Small intestine (tissue), 7 donors: Measurements from ENCODE around the gene BRIP1. TPM values are rescaled to one million over a fixed set of nuclear protein-coding genes. Genes with fewer than 3 reads are reported as not detected.
"Not testable (repeated sequence)": the region's sequence is repeated elsewhere in the genome, so short reads cannot be mapped to it uniquely, and the experiment has no call there.

Experiments used
- DNase-seq, 2 donors: peaks; one replicate each; pipeline versions ENCODE4 v3.0.0 to v3.0.0-alpha.2; 2013
- FAIRE-seq: peaks from 2 replicates; lab custom pipeline; 2012; peaks lifted over from hg19 to GRCh38; lab: Jason Lieb, UNC
- H3K27ac ChIP-seq, 3 donors: one replicate each; pipeline ENCODE4 v1.5.1; 2013; ENCODE audit warnings: low read length in 2 of 3, mild to moderate bottlenecking in 2 of 3, control low read depth in 1 of 3, inconsistent platforms in 1 of 3, low read depth in 1 of 3, moderate library complexity in 1 of 3
- H3K27me3 ChIP-seq, 3 donors: one replicate each; pipeline ENCODE4 v1.6.1; 2013; ENCODE audit warnings: low read length in 3 of 3, inconsistent platforms in 1 of 3; ENCODE audit not compliant: control insufficient read depth in 3 of 3, insufficient read depth in 3 of 3
- H3K36me3 ChIP-seq, 3 donors: one replicate each; pipeline ENCODE4 v1.6.1; 2013; ENCODE audit warnings: low read length in 3 of 3, inconsistent platforms in 1 of 3, low read depth in 1 of 3, mild to moderate bottlenecking in 1 of 3, moderate library complexity in 1 of 3; ENCODE audit not compliant: control insufficient read depth in 3 of 3, insufficient read depth in 2 of 3
- H3K4me1 ChIP-seq, 3 donors: one replicate each; pipeline ENCODE4 v1.6.1; 2013; ENCODE audit warnings: low read length in 2 of 3, inconsistent platforms in 1 of 3, low read depth in 1 of 3, mild to moderate bottlenecking in 1 of 3, moderate library complexity in 1 of 3; ENCODE audit not compliant: control insufficient read depth in 3 of 3, insufficient read depth in 2 of 3
- H3K4me3 ChIP-seq, 3 donors: one replicate each; pipeline ENCODE4 v1.5.1; 2013; ENCODE audit warnings: low read length in 3 of 3, control low read depth in 1 of 3, inconsistent platforms in 1 of 3, low read depth in 1 of 3, mild to moderate bottlenecking in 1 of 3, moderate library complexity in 1 of 3
- H3K9me3 ChIP-seq, 2 donors: one replicate each; pipeline ENCODE4 v1.6.1; 2013; ENCODE audit warnings: low read depth in 1 of 2, low read length in 1 of 2; ENCODE audit not compliant: control insufficient read depth in 2 of 2, insufficient read depth in 1 of 2
- WGBS, 3 donors: extraction: QIAGEN DNeasy Blood & Tissue Kit; methylation state at CpG; one replicate each; pipeline ENCODE4 v1.1.7; 2013; 5-methylcytosine and 5-hydroxymethylcytosine counted together
- polyA plus RNA-seq, 4 donors: library from polyadenylated mRNA; stranded (reverse) in 3 of 4; unstranded in 1 of 4; fragments of 200-250 nt in 3 of 4; fragments of 120-200 nt in 1 of 4; gene quantifications; one replicate each; pipeline versions ENCODE4 v1.2.1 to v1.2.3, GENCODE V29; 2013
- donor health status: healthy with polysubstance abuse.
- donor health status: control.
- donor health status: control.
- donor health status: Bipolar disorder and iron deficiency.
- donor health status: healthy.

BRIP1 gene
- polyA plus RNA-seq, 4 donors: 0.27 to 6.4 (median 1.3) TPM

GRCh38 chr17:61832463-61832862 is 30.9 kb downstream of the BRIP1 start:
- FAIRE-seq (no peak), DNase-seq (no peak)

GRCh38 chr17:61831099-61831498 is 32.2 kb downstream of the BRIP1 start:
- Histone ChIP-seq H3K9me3 (no peaks in the 10 kb centered on the region), H3K27ac (no peak overlapping the region), H3K4me3 (no peak overlapping the region), H3K27me3 (no peaks in the 10 kb centered on the region), H3K4me1 (no peaks in the 10 kb centered on the region), H3K36me3 (no peaks in the 10 kb centered on the region)
- FAIRE-seq: no peak
- WGBS, 3 donors: 97 to 100% (median 99%) methylated on average over 1 of the region's 1 CpG
- DNase-seq: no peak

More at GRCh38 chr17:61832463-61832862, 30.9 kb downstream of the BRIP1 start:
- no peaks in the 10 kb centered on the region for H3K27me3 ChIP-seq
- no peak overlapping the region for H3K4me3 ChIP-seq
- H3K36me3 ChIP-seq: no peaks in the 10 kb centered on the region
- H3K27ac ChIP-seq: no peak overlapping the region
- no peaks in the 10 kb centered on the region for H3K4me1 ChIP-seq
- WGBS, 3 donors: 93 to 96% (median 94%) methylated on average over 3 of the region's 3 CpGs
- H3K9me3 ChIP-seq: no peaks in the 10 kb centered on the region

- DNase-seq: no peak
- no peaks in the 10 kb centered on the region for H3K36me3 ChIP-seq
- H3K27ac ChIP-seq: no peak overlapping the region
- 90 to 100% (median 98%) methylated on average over 1 of the region's 1 CpG for WGBS, 3 donors
- H3K4me3 ChIP-seq: no peak overlapping the region
- H3K4me1 ChIP-seq: no peaks in the 10 kb centered on the region
- no peaks in the 10 kb centered on the region for H3K9me3 ChIP-seq
- H3K27me3 ChIP-seq: no peaks in the 10 kb centered on the region
- no peak for FAIRE-seq
Observed at GRCh38 chr17:61828694-61829093, 34.6 kb downstream of the BRIP1 start.

- Histone ChIP-seq H3K9me3 (no peaks in the 10 kb centered on the region), H3K4me1 (no peaks in the 10 kb centered on the region), H3K36me3 (no peaks in the 10 kb centered on the region), H3K27me3 (no peaks in the 10 kb centered on the region), H3K4me3 (no peak overlapping the region), H3K27ac (no peak overlapping the region)
- FAIRE-seq (no peak), DNase-seq (no peak)
- 97 to 98% (median 97%) methylated on average over 8 of the region's 8 CpGs for WGBS, 3 donors
Observed at GRCh38 chr17:61827649-61828395, 35.5 kb downstream of the BRIP1 start.

GRCh38 chr17:61826866-61827265 is 36.5 kb downstream of the BRIP1 start:
- H3K36me3 ChIP-seq, H3K4me3 ChIP-seq, FAIRE-seq, H3K9me3 ChIP-seq, H3K27me3 ChIP-seq, H3K27ac ChIP-seq, H3K4me1 ChIP-seq, DNase-seq: not testable (repeated sequence)
- 98 to 100% (median 100%) methylated on average over 1 of the region's 1 CpG for WGBS, 3 donors

GRCh38 chr17:61826198-61826597 is 37.1 kb downstream of the BRIP1 start:
- FAIRE-seq, DNase-seq, H3K4me1 ChIP-seq, H3K36me3 ChIP-seq, H3K27ac ChIP-seq, H3K4me3 ChIP-seq, H3K27me3 ChIP-seq, H3K9me3 ChIP-seq: not testable (repeated sequence)
- WGBS, 3 donors: 77 to 86% (median 82%) methylated on average over 2 of the region's 2 CpGs

GRCh38 chr17:61825448-61826137 is 37.7 kb downstream of the BRIP1 start:
- Histone ChIP-seq H3K4me3 (no peak overlapping the region), H3K4me1 (no peaks in the 10 kb centered on the region), H3K9me3 (peaks cover 0 to 11% of the 10 kb centered on the region in 2 donors), H3K36me3 (peaks cover 0 to 6% (median 0%) of the 10 kb centered on the region in 3 donors), H3K27me3 (no peaks in the 10 kb centered on the region), H3K27ac (no peak overlapping the region)
- no peak for FAIRE-seq
- WGBS, 3 donors: 96 to 99% (median 96%) methylated on average over 2 of the region's 2 CpGs
- DNase-seq: no peak

- FAIRE-seq (no peak), DNase-seq (no peak)
- H3K9me3 ChIP-seq: peaks cover 0 to 12% of the 10 kb centered on the region in 2 donors
- peaks cover 0 to 8% (median 0%) of the 10 kb centered on the region in 3 donors for H3K36me3 ChIP-seq
- H3K4me1 ChIP-seq: no peaks in the 10 kb centered on the region
- H3K27me3 ChIP-seq: no peaks in the 10 kb centered on the region
- H3K27ac ChIP-seq: no peak overlapping the region
- no peak overlapping the region for H3K4me3 ChIP-seq
- WGBS, 3 donors: 71 to 74% (median 71%) methylated on average over 6 of the region's 6 CpGs
Observed at GRCh38 chr17:61822326-61823285, 40.7 kb downstream of the BRIP1 start.
